Measurements from ENCODE around the gene DDX31.

DDX31 gene

DNA sequence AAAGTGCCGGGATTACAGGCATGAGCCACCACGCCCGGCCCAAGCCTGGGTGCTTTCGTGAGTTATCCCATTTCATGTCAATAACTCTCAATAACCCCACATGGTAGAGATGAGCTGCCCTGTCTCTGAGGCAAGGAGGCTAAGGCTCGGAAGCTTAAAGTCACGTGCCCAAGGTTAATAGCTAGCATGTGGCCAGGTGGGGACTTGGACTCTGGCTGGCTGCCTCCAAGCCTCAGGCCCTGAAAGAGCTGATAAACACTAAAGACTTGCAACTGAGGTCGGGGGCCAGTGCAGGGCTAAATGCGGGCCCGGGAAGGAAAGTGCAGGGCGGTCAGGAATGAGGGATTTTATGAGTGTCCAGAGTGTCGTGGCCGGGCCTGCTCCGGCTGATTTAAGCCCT, 118.2 kb downstream of the DDX31 start:
- Histone ChIP-seq H3K4me3 (replicated peaks; ENCODE audit: insufficient read depth, low read length) (no peak overlapping the region), H3K27ac (replicated peaks) (no peak overlapping the region), H3K27me3 (ENCODE audit: insufficient read depth, poor library complexity, severe bottlenecking) (peaks cover 3% of the 10 kb centered on the region)
- TF ChIP-seq POLR2AphosphoS5 (IDR thresholded peaks at IDR 0.05; ENCODE audit: low read depth), result no peak
- TF ChIP-seq, protein P1, sequence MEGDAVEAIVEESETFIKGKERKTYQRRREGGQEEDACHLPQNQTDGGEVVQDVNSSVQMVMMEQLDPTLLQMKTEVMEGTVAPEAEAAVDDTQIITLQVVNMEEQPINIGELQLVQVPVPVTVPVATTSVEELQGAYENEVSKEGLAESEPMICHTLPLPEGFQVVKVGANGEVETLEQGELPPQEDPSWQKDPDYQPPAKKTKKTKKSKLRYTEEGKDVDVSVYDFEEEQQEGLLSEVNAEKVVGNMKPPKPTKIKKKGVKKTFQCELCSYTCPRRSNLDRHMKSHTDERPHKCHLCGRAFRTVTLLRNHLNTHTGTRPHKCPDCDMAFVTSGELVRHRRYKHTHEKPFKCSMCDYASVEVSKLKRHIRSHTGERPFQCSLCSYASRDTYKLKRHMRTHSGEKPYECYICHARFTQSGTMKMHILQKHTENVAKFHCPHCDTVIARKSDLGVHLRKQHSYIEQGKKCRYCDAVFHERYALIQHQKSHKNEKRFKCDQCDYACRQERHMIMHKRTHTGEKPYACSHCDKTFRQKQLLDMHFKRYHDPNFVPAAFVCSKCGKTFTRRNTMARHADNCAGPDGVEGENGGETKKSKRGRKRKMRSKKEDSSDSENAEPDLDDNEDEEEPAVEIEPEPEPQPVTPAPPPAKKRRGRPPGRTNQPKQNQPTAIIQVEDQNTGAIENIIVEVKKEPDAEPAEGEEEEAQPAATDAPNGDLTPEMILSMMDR (IDR thresholded peaks at IDR 0.05; ENCODE audit: insufficient read depth, low read length), result no peak
- TF ChIP-seq SPI1 (IDR thresholded peaks at IDR 0.05; ENCODE audit: borderline replicate concordance, low read depth), result no peak
- no peak for TF ChIP-seq GABPA (IDR thresholded peaks at IDR 0.05; ENCODE audit: low read depth)
- TF ChIP-seq REST (IDR thresholded peaks at IDR 0.05; ENCODE audit: insufficient replicate concordance, low read depth), result no peak
- DNase-seq (ENCODE audit: low read depth in 1 of 2, low spot score in 1 of 2), result no peak

DNA sequence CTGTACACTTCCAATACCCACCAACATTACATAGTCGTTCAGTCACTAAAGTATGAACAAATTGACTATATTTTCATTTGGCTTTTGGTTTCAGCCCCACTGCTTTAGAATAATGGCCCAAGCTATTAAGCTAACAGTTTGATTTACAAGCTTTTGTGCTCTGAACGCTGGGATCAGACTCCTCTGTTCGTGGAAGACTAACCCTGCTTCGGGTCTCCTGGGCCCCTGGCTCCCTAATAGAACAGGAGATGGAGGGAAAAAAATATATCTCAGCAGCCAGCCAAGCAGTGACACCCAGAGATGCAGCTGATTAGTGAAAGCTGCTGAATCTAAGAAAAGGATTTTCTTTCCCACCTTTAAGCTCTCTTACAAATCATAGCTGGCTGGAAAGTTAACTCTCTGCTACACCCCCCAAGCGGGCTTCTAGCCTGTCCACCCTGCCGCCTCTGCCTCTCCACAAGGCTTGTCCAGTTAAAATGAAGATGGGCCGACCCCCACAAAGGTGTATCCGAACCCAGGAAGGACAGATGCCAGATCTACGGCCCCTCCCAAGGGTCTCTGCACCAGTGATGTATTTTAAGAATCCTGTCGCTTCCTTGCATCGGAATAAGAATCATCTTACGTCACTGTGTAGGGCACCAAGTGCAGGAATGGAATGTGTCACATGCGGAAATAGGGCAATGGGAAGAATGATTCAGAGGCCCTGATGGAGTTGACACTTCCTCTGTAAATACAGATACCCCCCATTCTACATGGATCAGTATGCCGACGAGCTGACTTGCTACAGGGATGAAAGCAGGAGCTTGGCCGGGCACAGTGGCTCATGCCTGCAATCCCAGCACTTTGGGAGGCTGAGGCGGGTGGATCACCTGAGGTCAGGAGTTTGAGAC, 120.8 kb downstream of the DDX31 start:
- TF ChIP-seq POLR2AphosphoS5 (IDR thresholded peaks at IDR 0.05; ENCODE audit: low read depth), result no peak
- no peak for TF ChIP-seq GABPA (IDR thresholded peaks at IDR 0.05; ENCODE audit: low read depth)
- TF ChIP-seq REST (IDR thresholded peaks at IDR 0.05; ENCODE audit: insufficient replicate concordance, low read depth), result no peak
- no peak for TF ChIP-seq SPI1 (IDR thresholded peaks at IDR 0.05; ENCODE audit: borderline replicate concordance, low read depth)
- TF ChIP-seq, protein P1 (IDR thresholded peaks at IDR 0.05; ENCODE audit: insufficient read depth, low read length), result no peak
- no peak for DNase-seq (ENCODE audit: low read depth in 1 of 2, low spot score in 1 of 2)
- H3K27ac ChIP-seq (replicated peaks), result no peak overlapping the region
- no peak overlapping the region for H3K4me3 ChIP-seq (replicated peaks; ENCODE audit: insufficient read depth, low read length)
- peaks cover 10% of the 10 kb centered on the region for H3K27me3 ChIP-seq (ENCODE audit: insufficient read depth, poor library complexity, severe bottlenecking)

- Histone ChIP-seq H3K4me3 (replicated peaks; ENCODE audit: insufficient read depth, low read length) (no peak overlapping the region), H3K27ac (replicated peaks) (no peak overlapping the region), H3K27me3 (ENCODE audit: insufficient read depth, poor library complexity, severe bottlenecking) (peaks cover 10% of the 10 kb centered on the region)
- TF ChIP-seq POLR2AphosphoS5 (IDR thresholded peaks at IDR 0.05; ENCODE audit: low read depth) (no peak), GABPA (IDR thresholded peaks at IDR 0.05; ENCODE audit: low read depth) (no peak), SPI1 (IDR thresholded peaks at IDR 0.05; ENCODE audit: borderline replicate concordance, low read depth) (no peak)
- TF ChIP-seq, protein P1 (IDR thresholded peaks at IDR 0.05; ENCODE audit: insufficient read depth, low read length), result no peak
- no peak for DNase-seq (ENCODE audit: low read depth in 1 of 2, low spot score in 1 of 2)
Observed at GRCh38 chr9:132547976-132548730, 121.6 kb downstream of the DDX31 start.
